NCI-H526 (cell line): ENCODE results near the gene USP49.
A peak's percentile ranks its signal among the peaks of the same experiment; 100 is the strongest.

ENCODE experiments used
- DNase-seq, 2 experiments: peaks; one replicate each; lab custom pipeline; 2025; lab: John Stamatoyannopoulos, UW

Gene USP49

GRCh38 chr6:41874741-41875140, 20.4 kb downstream of the USP49 start:
- no peak for DNase-seq

GRCh38 chr6:41872147-41872546, 23.0 kb downstream of the USP49 start:
- DNase-seq, result no peak

- no peak for DNase-seq
Observed at GRCh38 chr6:41871691-41872090, 23.5 kb downstream of the USP49 start.

GRCh38 chr6:41859356-41859755, 35.8 kb downstream of the USP49 start:
- DNase-seq, result no peak

- no peak for DNase-seq
Observed at GRCh38 chr6:41858703-41859102, 36.5 kb downstream of the USP49 start.

- DNase-seq, result no peak
Observed at GRCh38 chr6:41850861-41851260, 44.3 kb downstream of the USP49 start.

GRCh38 chr6:41846666-41847237, 48.4 kb downstream of the USP49 start:
- peak; percentile 12 to 62 for DNase-seq

- DNase-seq, result no peak
Observed at GRCh38 chr6:41843178-41843577, 52.0 kb downstream of the USP49 start.

- DNase-seq, result no peak
Observed at GRCh38 chr6:41840326-41840725, 54.8 kb downstream of the USP49 start.

GRCh38 chr6:41836660-41837052, 58.5 kb downstream of the USP49 start:
- DNase-seq, result no peak

- no peak for DNase-seq
Observed at GRCh38 chr6:41836022-41836659, 59.0 kb downstream of the USP49 start.

- no peak for DNase-seq
Observed at GRCh38 chr6:41832263-41832662, 62.9 kb downstream of the USP49 start.

- DNase-seq, result no peak
Observed at GRCh38 chr6:41826343-41827022, 68.7 kb downstream of the USP49 start.

- DNase-seq, result no peak
Observed at GRCh38 chr6:41824571-41825569, 70.3 kb downstream of the USP49 start.

- no peak for DNase-seq
Observed at GRCh38 chr6:41823178-41823577, 72.0 kb downstream of the USP49 start.

GRCh38 chr6:41822021-41822420, 73.2 kb downstream of the USP49 start:
- no peak for DNase-seq

- DNase-seq, result no peak
Observed at GRCh38 chr6:41821266-41821665, 73.9 kb downstream of the USP49 start.

GRCh38 chr6:41818271-41819054, 76.7 kb downstream of the USP49 start:
- DNase-seq, result no peak

GRCh38 chr6:41815587-41815986, 79.6 kb downstream of the USP49 start:
- no peak for DNase-seq

GRCh38 chr6:41814629-41815028, 80.5 kb downstream of the USP49 start:
- DNase-seq, result no peak

- DNase-seq, result no peak
Observed at GRCh38 chr6:41813956-41814355, 81.2 kb downstream of the USP49 start.
